Anterior cingulate cortex (tissue), 58 donors: ENCODE results near the gene MYO5A.

Source experiments
- DNase-seq, 58 donors: peaks; one replicate each; lab custom pipeline; 2025; lab: John Stamatoyannopoulos, UW

Gene MYO5A

GRCh38 chr15:52278135-52278534 is 250.5 kb downstream of the MYO5A start:
- no peak for DNase-seq

- no peak for DNase-seq
Observed at GRCh38 chr15:52277575-52277974, 251.1 kb downstream of the MYO5A start.

GRCh38 chr15:52276256-52276770 is 252.4 kb downstream of the MYO5A start:
- peak in 2 of 58 donors; percentile 24 to 42 for DNase-seq

GRCh38 chr15:52263563-52264282 is 265.0 kb downstream of the MYO5A start:
- DNase-seq = no peak

- DNase-seq = no peak
Observed at GRCh38 chr15:52262364-52262763, 266.3 kb downstream of the MYO5A start.

GRCh38 chr15:52261498-52262242 is 267.0 kb downstream of the MYO5A start:
- DNase-seq = peak in 24 of 58 donors; percentile 9 to 63 (median 25)

- DNase-seq = no peak
Observed at GRCh38 chr15:52261026-52261425, 267.7 kb downstream of the MYO5A start.

GRCh38 chr15:52259503-52259902 is 269.2 kb downstream of the MYO5A start:
- DNase-seq = no peak

- no peak for DNase-seq
Observed at GRCh38 chr15:52258461-52258860, 270.2 kb downstream of the MYO5A start.

GRCh38 chr15:52257734-52258062 is 271.0 kb downstream of the MYO5A start:
- DNase-seq = no peak
